Esophagus squamous epithelium (tissue), 5 donors: ENCODE data around the gene COL6A2. TPM values are rescaled to one million over a fixed set of nuclear protein-coding genes. Genes with fewer than 3 reads are reported as not detected.

Source experiments
- DNase-seq: peaks from one replicate; lab custom pipeline; 2025; lab: John Stamatoyannopoulos, UW
- H3K27ac ChIP-seq, 4 donors: fragments of 200-600 bp; sonication (generic); one replicate each; pipeline ENCODE4 v1.5.1; 2016 to 2019; ENCODE audit warnings: mild to moderate bottlenecking in 1 of 4
- H3K27me3 ChIP-seq, 4 donors: fragments of 200-600 bp; sonication (generic); 1 replicate in 3 of 4; 2 replicates in 1 of 4; pipeline versions ENCODE4 v1.5.1 to v1.6.0; 2017 to 2021; ENCODE audit warnings: antibody characterized with exemption in 1 of 4
- H3K36me3 ChIP-seq, 3 donors: fragments of 200-600 bp; sonication (generic); one replicate each; pipeline ENCODE4 v1.5.1; 2016 to 2019
- H3K4me1 ChIP-seq, 3 donors: fragments of 200-600 bp; sonication (generic); one replicate each; pipeline ENCODE4 v1.5.1; 2017 to 2019
- H3K4me3 ChIP-seq, 4 donors: fragments of 200-600 bp; sonication (generic); 1 replicate in 3 of 4; 2 replicates in 1 of 4; pipeline ENCODE4 v1.5.1; 2016 to 2019; ENCODE audit warnings: mild to moderate bottlenecking in 2 of 4, moderate library complexity in 1 of 4
- H3K9me3 ChIP-seq, 3 donors: fragments of 200-600 bp; sonication (generic); one replicate each; pipeline ENCODE4 v1.5.1; 2016 to 2019
- POLR2A ChIP-seq, 4 donors: fragments of 450-650 bp; IDR thresholded peaks; one replicate each; pipeline ENCODE4 v1.6.1; 2017; ENCODE audit warnings: antibody characterized with exemption in 4 of 4, mild to moderate bottlenecking in 4 of 4, moderate library complexity in 3 of 4
- WGBS, 2 donors: methylation state at CpG; one replicate each; pipeline ENCODE4 v1.1.5; 2018; 5-methylcytosine and 5-hydroxymethylcytosine counted together
- intact Hi-C: fragments of 100-400 bp; cut with DNase I; formaldehyde crosslinking; loops from one replicate; pipeline ENCODE4 v1.15.0; 2022
- total RNA-seq, 4 donors: library from RNA; depleted of rRNA; stranded (reverse); fragments of >200 nt; gene quantifications; one replicate each; pipeline ENCODE4 v1.1.0, GENCODE V29; 2016
- TF ChIP-seq, protein P1 (sequence below), 6 experiments: fragments of 450-650 bp in 4 of 6; fragments of 200-600 bp in 2 of 6; sonication (generic) in 2 of 6; IDR thresholded peaks; one replicate each; pipeline ENCODE4 v1.5.1; 2016 to 2019; ENCODE audit warnings: antibody characterized with exemption in 6 of 6, mild to moderate bottlenecking in 4 of 6, moderate library complexity in 4 of 6
- donor health status: DM: yes; HTN: yes; CAD: no.

The COL6A2 gene
- total RNA-seq, 4 donors from 2014 or later = 23.0 to 328 (median 62.0) TPM

DNA sequence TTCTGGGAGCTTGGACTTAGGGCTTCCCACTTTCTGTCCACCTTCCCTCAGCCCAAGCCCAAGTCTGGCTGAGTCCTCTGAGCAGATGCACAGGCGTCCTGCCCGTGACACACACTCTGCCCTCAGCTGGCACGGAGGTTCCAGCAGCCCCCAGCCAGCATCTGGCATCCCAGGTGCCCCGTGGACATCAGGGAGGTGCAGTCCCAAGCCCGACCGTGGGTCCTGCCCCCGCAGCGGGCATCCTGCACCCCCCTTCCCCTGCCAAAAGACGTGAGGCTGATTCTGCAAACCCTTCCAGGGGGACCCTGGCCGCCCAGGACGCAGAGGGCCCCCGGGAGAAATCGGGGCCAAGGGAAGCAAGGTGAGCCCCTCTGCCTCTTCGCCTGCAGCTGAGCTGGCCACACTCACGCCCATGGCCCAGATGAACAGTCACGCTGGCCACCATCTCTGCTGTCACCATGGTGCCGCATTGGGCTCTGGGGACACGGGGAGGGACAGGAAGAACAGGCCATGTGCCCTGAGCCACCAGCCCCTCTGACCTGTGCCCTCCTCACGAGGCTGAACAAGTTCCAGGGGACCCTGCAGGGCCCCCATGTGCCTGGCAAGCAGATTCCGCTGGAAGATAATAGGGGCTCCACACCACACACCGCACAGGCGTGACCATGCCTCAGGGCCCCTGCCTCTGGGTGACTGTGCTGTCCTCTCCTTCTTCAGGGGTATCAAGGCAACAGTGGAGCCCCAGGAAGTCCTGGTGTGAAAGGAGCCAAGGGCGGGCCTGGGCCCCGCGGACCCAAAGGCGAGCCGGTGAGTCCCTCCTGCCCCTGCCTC, 20.6 kb downstream of the COL6A2 start:
- Histone ChIP-seq H3K27me3 (no peaks in the 10 kb centered on the region), H3K4me1 (no peaks in the 10 kb centered on the region), H3K9me3 (no peaks in the 10 kb centered on the region), H3K4me3 (no peak overlapping the region), H3K27ac (no peak overlapping the region), H3K36me3 (peaks cover 0 to 99% (median 17%) of the 10 kb centered on the region in 3 donors)
- DNase-seq = no peak
- TF ChIP-seq, protein P1, sequence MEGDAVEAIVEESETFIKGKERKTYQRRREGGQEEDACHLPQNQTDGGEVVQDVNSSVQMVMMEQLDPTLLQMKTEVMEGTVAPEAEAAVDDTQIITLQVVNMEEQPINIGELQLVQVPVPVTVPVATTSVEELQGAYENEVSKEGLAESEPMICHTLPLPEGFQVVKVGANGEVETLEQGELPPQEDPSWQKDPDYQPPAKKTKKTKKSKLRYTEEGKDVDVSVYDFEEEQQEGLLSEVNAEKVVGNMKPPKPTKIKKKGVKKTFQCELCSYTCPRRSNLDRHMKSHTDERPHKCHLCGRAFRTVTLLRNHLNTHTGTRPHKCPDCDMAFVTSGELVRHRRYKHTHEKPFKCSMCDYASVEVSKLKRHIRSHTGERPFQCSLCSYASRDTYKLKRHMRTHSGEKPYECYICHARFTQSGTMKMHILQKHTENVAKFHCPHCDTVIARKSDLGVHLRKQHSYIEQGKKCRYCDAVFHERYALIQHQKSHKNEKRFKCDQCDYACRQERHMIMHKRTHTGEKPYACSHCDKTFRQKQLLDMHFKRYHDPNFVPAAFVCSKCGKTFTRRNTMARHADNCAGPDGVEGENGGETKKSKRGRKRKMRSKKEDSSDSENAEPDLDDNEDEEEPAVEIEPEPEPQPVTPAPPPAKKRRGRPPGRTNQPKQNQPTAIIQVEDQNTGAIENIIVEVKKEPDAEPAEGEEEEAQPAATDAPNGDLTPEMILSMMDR (IDR thresholded peaks at IDR 0.05) = no peak
- no peak for TF ChIP-seq POLR2A (IDR thresholded peaks at IDR 0.05)
- intact Hi-C loops = no loop called here
- 60% methylated on average over 1 of the region's 27 CpGs; no CpG with 5 or more reads in 1 of the 2 donors for WGBS, 2 donors

DNA sequence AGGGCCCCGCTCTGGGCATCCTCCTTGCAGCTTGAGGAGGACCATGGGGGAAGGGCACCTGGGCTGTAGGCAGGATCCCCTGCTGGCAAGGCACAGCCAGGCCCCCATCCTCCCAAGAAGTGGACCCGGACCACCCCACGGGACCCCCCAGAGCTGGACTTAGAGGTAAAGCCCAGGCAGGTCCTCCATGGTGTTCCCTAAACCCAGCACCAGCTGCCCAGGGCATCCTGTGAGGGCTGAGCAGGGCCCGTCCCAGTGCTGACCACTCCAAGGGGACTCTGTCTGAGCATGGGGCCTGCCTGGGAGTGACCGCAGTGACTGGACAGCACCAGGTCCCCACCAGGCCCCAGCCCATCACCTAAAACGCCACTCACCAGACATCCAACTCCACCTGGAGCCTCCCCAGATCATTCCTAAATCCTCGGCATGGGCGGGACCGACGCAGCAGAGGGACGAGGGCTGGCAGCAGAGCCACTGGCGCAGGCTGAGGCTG, 21.3 kb downstream of the COL6A2 start:
- DNase-seq = no peak
- H3K4me3 ChIP-seq = no peak overlapping the region
- no peaks in the 10 kb centered on the region for H3K9me3 ChIP-seq
- no peaks in the 10 kb centered on the region for H3K27me3 ChIP-seq
- intact Hi-C loops = no loop called here
- H3K4me1 ChIP-seq = no peaks in the 10 kb centered on the region
- no peak for TF ChIP-seq POLR2A (IDR thresholded peaks at IDR 0.05)
- TF ChIP-seq, protein P1 (IDR thresholded peaks at IDR 0.05) = no peak
- H3K36me3 ChIP-seq = peaks cover 0 to 93% (median 17%) of the 10 kb centered on the region in 3 donors
- no peak overlapping the region for H3K27ac ChIP-seq
- 100% methylated on average over 1 of the region's 12 CpGs; no CpG with 5 or more reads in 1 of the 2 donors for whole genome bisulfite sequencing, 2 donors

DNA sequence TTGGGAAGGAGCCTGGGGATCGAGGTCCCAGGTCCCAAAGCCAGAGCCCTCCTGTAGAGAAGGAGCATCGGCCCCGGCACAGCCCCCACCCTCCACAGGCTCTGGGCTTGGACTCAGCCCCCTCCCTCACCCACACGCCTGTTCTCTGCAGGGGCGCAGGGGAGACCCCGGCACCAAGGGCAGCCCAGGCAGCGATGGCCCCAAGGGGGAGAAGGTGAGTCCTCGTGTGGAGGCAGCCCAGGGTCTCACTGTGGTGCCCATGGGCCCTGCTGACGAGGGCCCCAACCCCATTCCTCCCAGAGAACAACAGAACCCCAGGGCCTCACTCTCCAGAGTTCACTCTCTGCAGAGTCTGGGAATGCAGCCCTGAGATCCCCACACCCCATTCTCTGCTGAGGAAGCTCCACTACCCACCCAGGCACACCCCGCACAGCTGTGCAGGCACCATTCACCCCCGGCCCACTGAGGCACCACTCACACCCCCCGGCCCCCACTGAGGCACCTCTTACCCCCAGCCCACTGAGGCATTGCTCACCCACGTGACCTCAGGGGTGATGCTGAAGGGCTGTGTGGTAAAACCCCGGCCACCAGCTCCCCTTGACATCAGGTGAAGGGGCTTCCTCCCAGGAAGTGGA, 21.8 kb downstream of the COL6A2 start:
- H3K36me3 ChIP-seq = peaks cover 0 to 93% (median 17%) of the 10 kb centered on the region in 3 donors
- intact Hi-C loops = no loop called here
- H3K9me3 ChIP-seq = no peaks in the 10 kb centered on the region
- H3K27me3 ChIP-seq = no peaks in the 10 kb centered on the region
- H3K27ac ChIP-seq = no peak overlapping the region
- DNase-seq = no peak
- WGBS, 2 donors = 100% methylated on average over 2 of the region's 14 CpGs; no CpG with 5 or more reads in 1 of the 2 donors
- TF ChIP-seq, protein P1 (IDR thresholded peaks at IDR 0.05) = no peak
- no peak for TF ChIP-seq POLR2A (IDR thresholded peaks at IDR 0.05)
- H3K4me3 ChIP-seq = no peak overlapping the region
- no peaks in the 10 kb centered on the region for H3K4me1 ChIP-seq

DNA sequence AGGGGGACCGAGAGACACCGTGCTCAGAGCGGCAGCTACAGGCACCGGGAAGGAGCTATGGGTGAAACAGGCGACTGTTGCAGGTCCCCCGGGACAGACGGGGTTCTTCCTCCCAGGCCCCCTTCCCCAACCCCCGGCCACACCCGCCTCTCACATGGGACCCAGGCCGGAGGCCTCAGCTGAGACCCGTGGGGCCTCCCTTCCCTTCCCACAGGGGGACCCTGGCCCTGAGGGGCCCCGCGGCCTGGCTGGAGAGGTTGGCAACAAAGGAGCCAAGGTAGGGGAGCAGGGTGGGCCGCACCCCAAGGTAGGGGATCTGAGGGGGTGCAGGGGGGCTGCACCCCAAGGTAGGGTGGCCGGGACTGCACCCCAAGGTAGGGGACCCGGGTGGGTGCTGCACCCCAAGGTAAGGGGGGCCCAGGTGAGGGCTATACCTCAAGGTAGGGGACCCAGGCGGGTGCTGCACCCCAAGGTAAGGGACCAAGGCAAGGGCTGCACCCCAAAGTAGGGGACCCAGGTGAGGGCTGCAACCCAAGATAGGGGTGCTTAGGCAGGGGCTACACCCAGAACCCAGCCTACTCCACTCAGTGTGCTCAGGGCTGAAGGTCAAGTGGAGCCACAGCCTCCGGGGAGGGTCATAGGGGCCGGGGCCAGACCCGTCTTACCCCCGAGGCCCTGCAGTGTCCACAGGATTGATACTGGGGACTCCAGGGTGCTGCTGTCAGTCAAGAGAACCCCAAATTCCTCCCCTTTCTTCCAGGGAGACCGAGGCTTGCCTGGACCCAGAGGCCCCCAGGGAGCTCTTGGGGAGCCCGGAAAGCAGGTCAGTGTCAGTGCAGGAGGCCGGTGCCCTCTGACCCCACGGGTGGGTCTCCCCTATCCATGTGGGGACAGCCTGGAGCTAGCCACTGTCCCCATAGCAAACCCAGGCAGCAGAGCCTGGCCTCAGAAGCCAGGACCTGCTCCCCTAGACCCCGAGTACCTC, 22.7 kb downstream of the COL6A2 start:
- Histone ChIP-seq H3K4me1 (no peaks in the 10 kb centered on the region), H3K36me3 (peaks cover 0 to 93% (median 17%) of the 10 kb centered on the region in 3 donors), H3K27me3 (no peaks in the 10 kb centered on the region), H3K9me3 (no peaks in the 10 kb centered on the region), H3K27ac (peak overlapping the region in 1 of 4 donors; percentile 7), H3K4me3 (no peak overlapping the region)
- intact Hi-C loops = no loop called here
- 56 to 100% methylated on average over 1 to 4 of the region's 26 CpGs for WGBS, 2 donors
- DNase-seq = no peak
- TF ChIP-seq, protein P1 (IDR thresholded peaks at IDR 0.05) = no peak
- no peak for TF ChIP-seq POLR2A (IDR thresholded peaks at IDR 0.05)
